ENCODE measurements around the gene TRIP13. TPM values are rescaled to one million over a fixed set of nuclear protein-coding genes. Genes with fewer than 3 reads are reported as not detected.

The TRIP13 gene
- total and polyA plus RNA-seq, 9 of the 15 experiments (the other 6 are each of a cell fraction or from before 2014, with no cell fraction given): 24.1 to 116 (median 53.2) TPM

DNA sequence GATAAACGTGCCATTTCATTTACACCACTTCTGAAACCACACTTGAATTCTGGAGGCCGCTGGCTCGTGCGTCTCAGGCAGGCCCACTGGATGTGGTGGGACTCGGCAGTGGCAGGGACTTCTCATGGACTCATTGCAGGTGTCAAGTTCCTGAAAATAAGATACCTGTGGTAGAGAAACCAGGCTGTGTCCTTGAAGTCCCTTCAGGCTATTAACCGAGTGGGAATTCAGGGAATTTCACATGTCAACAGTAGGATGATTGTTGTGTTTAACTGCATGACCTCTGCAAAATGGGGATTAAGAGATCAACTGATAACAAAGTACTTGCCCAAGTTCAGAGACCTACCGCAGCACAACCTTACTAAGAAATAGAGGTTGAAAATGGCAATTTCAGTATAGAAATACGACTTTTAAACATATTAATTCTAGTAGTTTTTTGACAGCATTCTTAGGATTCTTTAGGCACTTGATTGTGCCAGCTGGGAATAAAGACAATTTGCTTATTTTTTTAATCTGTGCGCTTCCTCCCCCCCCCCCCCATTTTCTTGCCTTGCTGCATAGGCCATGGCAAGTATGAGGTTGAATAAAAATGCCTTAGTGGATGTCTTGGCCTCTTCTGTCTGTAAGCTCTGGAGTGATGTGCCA is 26.8 kb downstream of the TRIP13 start (continued):
- no peak for TF ChIP-seq KLF16 (IDR thresholded peaks at IDR 0.05)
- no peak for TF ChIP-seq RB1 (IDR thresholded peaks at IDR 0.05; ENCODE audit: low read depth)
- TF ChIP-seq BRCA1 (IDR thresholded peaks at IDR 0.05): no peak
- TF ChIP-seq BRCA1 (CRISPR knock-in tag; IDR thresholded peaks at IDR 0.05): no peak
- no peak for TF ChIP-seq MEF2D (tag; conservative IDR thresholded peaks at IDR 0.05; ENCODE audit: low read depth)
- TF ChIP-seq SMAD3 (CRISPR knock-in tag; conservative IDR thresholded peaks at IDR 0.05): no peak
- no peak for TF ChIP-seq FOXK1 (CRISPR knock-in tag; IDR thresholded peaks at IDR 0.05; ENCODE audit: borderline replicate concordance)
- TF ChIP-seq, protein P1, sequence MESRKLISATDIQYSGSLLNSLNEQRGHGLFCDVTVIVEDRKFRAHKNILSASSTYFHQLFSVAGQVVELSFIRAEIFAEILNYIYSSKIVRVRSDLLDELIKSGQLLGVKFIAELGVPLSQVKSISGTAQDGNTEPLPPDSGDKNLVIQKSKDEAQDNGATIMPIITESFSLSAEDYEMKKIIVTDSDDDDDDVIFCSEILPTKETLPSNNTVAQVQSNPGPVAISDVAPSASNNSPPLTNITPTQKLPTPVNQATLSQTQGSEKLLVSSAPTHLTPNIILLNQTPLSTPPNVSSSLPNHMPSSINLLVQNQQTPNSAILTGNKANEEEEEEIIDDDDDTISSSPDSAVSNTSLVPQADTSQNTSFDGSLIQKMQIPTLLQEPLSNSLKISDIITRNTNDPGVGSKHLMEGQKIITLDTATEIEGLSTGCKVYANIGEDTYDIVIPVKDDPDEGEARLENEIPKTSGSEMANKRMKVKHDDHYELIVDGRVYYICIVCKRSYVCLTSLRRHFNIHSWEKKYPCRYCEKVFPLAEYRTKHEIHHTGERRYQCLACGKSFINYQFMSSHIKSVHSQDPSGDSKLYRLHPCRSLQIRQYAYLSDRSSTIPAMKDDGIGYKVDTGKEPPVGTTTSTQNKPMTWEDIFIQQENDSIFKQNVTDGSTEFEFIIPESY (CRISPR knock-in tag; IDR thresholded peaks at IDR 0.05): no peak
- TF ChIP-seq, protein P2, sequence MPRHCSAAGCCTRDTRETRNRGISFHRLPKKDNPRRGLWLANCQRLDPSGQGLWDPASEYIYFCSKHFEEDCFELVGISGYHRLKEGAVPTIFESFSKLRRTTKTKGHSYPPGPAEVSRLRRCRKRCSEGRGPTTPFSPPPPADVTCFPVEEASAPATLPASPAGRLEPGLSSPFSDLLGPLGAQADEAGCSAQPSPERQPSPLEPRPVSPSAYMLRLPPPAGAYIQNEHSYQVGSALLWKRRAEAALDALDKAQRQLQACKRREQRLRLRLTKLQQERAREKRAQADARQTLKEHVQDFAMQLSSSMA (CRISPR knock-in tag; IDR thresholded peaks at IDR 0.05): no peak
- TF ChIP-seq, protein P3, sequence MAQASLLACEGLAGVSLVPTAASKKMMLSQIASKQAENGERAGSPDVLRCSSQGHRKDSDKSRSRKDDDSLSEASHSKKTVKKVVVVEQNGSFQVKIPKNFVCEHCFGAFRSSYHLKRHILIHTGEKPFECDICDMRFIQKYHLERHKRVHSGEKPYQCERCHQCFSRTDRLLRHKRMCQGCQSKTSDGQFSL (CRISPR knock-in tag; IDR thresholded peaks at IDR 0.05): no peak
- TF ChIP-seq, protein P3 (tag; IDR thresholded peaks at IDR 0.05): 0 out of 4 replicates have a peak, but pooled peaks of 1 of the 2 experiments have one; percentile 12
- TF ChIP-seq TBL1XR1 (IDR thresholded peaks at IDR 0.05; ENCODE audit: low read length in 2 of 2): no peak
- TF ChIP-seq KDM5B (IDR thresholded peaks at IDR 0.05; ENCODE audit: insufficient replicate concordance, low read depth, low read length): no peak
- peak; percentile 55 for TF ChIP-seq ESRRA (IDR thresholded peaks at IDR 0.05; ENCODE audit: borderline replicate concordance, low read depth)

Measured in K562 (cell line).